SK-N-SH treated with all-trans-retinoic acid at 6 μM for 48 hours (cell line): Measurements from ENCODE around the gene DLG2.
A peak's percentile ranks its signal among the peaks of the same experiment; 100 is the strongest.

Experiments
- ATAC-seq: fragments of 200-7000 bp; cut with Tn5 transposase; 3 replicates; pipeline ENCODE4 v1.9.1; 2020; ENCODE audit warnings: mild to moderate bottlenecking, moderate library complexity
- ARNTL ChIP-seq: fragments of 450-650 bp; formaldehyde crosslinking; IDR thresholded peaks from 2 replicates; pipeline ENCODE4 v1.5.0; 2020; ENCODE audit warnings: low read depth, mild to moderate bottlenecking, moderate library complexity, borderline replicate concordance
- BACH2 ChIP-seq: fragments of 250-450 bp; sonication (Bioruptor Pico); IDR thresholded peaks from 2 replicates; pipeline ENCODE4 v1.9.0; 2021; ENCODE audit warnings: mild to moderate bottlenecking, borderline replicate concordance
- CSDC2 ChIP-seq: fragments of 250-450 bp; sonication (Bioruptor Pico); IDR thresholded peaks from 2 replicates; pipeline ENCODE4 v1.5.0; 2020; ENCODE audit warnings: mild to moderate bottlenecking, moderate library complexity
- CSRNP3 ChIP-seq: fragments of 250-450 bp; sonication (Bioruptor Pico); IDR thresholded peaks from 2 replicates; pipeline ENCODE4 v1.5.1; 2021; ENCODE audit warnings: mild to moderate bottlenecking, moderate library complexity
- ESRRG ChIP-seq: fragments of 250-450 bp; sonication (Bioruptor Pico); IDR thresholded peaks from 2 replicates; pipeline ENCODE4 v1.6.1; 2021; ENCODE audit warnings: mild to moderate bottlenecking
- GLIS3 ChIP-seq: fragments of 250-450 bp; sonication (Bioruptor Pico); IDR thresholded peaks from 2 replicates; pipeline ENCODE4 v1.5.0; 2020; ENCODE audit warnings: mild to moderate bottlenecking, moderate library complexity
- ISL1 ChIP-seq: fragments of 250-450 bp; sonication (Bioruptor Pico); IDR thresholded peaks from 2 replicates; pipeline ENCODE4 v2.1.2; 2022; ENCODE audit warnings: mild to moderate bottlenecking, moderate library complexity
- OSR1 ChIP-seq: fragments of 250-450 bp; sonication (Bioruptor Pico); IDR thresholded peaks from 2 replicates; pipeline ENCODE4 v1.8.0; 2022; ENCODE audit warnings: moderate library complexity, mild to moderate bottlenecking, inconsistent platforms
- POU6F1 ChIP-seq: fragments of 250-450 bp; sonication (Bioruptor Pico); IDR thresholded peaks from 2 replicates; pipeline ENCODE4 v1.8.0; 2021; ENCODE audit warnings: low read depth, mild to moderate bottlenecking, moderate library complexity, borderline replicate concordance
- PPARA ChIP-seq: fragments of 250-450 bp; sonication (Bioruptor Pico); IDR thresholded peaks from 2 replicates; pipeline ENCODE4 v1.5.0; 2020; ENCODE audit warnings: mild to moderate bottlenecking, borderline replicate concordance
- RARB ChIP-seq: fragments of 250-450 bp; sonication (Bioruptor Pico); IDR thresholded peaks from 2 replicates; pipeline ENCODE4 v1.8.0; 2021; ENCODE audit warnings: mild to moderate bottlenecking, moderate library complexity
- SNAI2 ChIP-seq: fragments of 250-450 bp; sonication (Bioruptor Pico); IDR thresholded peaks from 2 replicates; pipeline ENCODE4 v1.5.0; 2020; ENCODE audit warnings: mild to moderate bottlenecking, moderate library complexity
- TCF4 ChIP-seq: fragments of 250-450 bp; sonication (Bioruptor Pico); IDR thresholded peaks from 2 replicates; pipeline ENCODE4 v1.8.0; 2021; ENCODE audit warnings: mild to moderate bottlenecking, moderate library complexity, borderline replicate concordance
- TOX ChIP-seq: fragments of 250-450 bp; sonication (Bioruptor Pico); IDR thresholded peaks from 2 replicates; pipeline ENCODE4 v1.8.0; 2021; ENCODE audit warnings: mild to moderate bottlenecking, moderate library complexity, borderline replicate concordance
- ZC3H10 ChIP-seq: fragments of 250-450 bp; sonication (Bioruptor Pico); IDR thresholded peaks from 2 replicates; pipeline ENCODE4 v1.5.1; 2021; ENCODE audit warnings: mild to moderate bottlenecking, moderate library complexity
- ZFP3 ChIP-seq: fragments of 250-450 bp; sonication (Bioruptor Pico); IDR thresholded peaks from 2 replicates; pipeline ENCODE4 v1.5.0; 2020; ENCODE audit warnings: mild to moderate bottlenecking, moderate library complexity
- ZFP30 ChIP-seq: fragments of 450-650 bp; formaldehyde crosslinking; IDR thresholded peaks from 2 replicates; pipeline ENCODE4 v1.5.0; 2022; ENCODE audit warnings: mild to moderate bottlenecking, moderate library complexity
- ZNF565 ChIP-seq: fragments of 450-650 bp; formaldehyde crosslinking; conservative IDR thresholded peaks from 2 replicates; pipeline ENCODE4 v1.5.0; 2020; ENCODE audit warnings: low read depth, mild to moderate bottlenecking, moderate library complexity
- ZNF70 ChIP-seq: fragments of 450-650 bp; formaldehyde crosslinking; IDR thresholded peaks from 2 replicates; pipeline ENCODE4 v1.5.0; 2020; ENCODE audit warnings: mild to moderate bottlenecking, moderate library complexity
- ZNF8 ChIP-seq: fragments of 450-650 bp; formaldehyde crosslinking; IDR thresholded peaks from 2 replicates; pipeline ENCODE4 v1.5.0; 2020; ENCODE audit warnings: mild to moderate bottlenecking, moderate library complexity
- TF ChIP-seq, protein P1 (sequence below): fragments of 250-450 bp; sonication (Bioruptor Pico); IDR thresholded peaks from 2 replicates; pipeline ENCODE4 v1.5.1; 2020; ENCODE audit warnings: low read depth, mild to moderate bottlenecking, moderate library complexity
- TF ChIP-seq, protein P2 (sequence below): fragments of 250-450 bp; sonication (Bioruptor Pico); IDR thresholded peaks from 2 replicates; pipeline ENCODE4 v1.5.0; 2020; ENCODE audit warnings: mild to moderate bottlenecking, moderate library complexity
- TF ChIP-seq, protein P3 (sequence below): fragments of 250-450 bp; sonication (Bioruptor Pico); IDR thresholded peaks from 2 replicates; pipeline ENCODE4 v1.8.0; 2020; ENCODE audit warnings: mild to moderate bottlenecking, moderate library complexity, borderline replicate concordance

Gene DLG2

DNA sequence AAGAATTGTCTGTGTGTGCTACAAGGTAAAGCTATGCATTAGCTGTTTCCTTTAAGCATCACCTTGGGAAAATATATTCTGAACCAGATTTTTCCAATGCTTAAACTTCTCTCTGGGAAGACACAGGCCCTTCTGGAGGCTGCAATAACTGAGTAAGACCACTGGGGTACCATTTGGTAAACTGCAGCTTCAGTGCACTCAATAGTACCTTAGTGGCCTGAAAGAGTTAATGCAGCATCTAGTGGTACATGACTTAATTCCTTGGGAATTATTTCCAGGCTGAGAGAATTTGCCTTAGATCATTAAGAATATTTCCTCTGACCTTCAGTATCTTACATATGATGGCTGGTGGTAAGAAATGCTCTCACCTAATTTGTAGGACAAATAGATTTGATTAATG is 727.4 kb downstream of the DLG2 start:
- TF ChIP-seq ZC3H10 (CRISPR knock-in tag) (no peak), PPARA (CRISPR knock-in tag) (no peak), RARB (no peak), ZFP3 (CRISPR knock-in tag) (no peak), ISL1 (CRISPR knock-in tag) (no peak), OSR1 (CRISPR knock-in tag) (no peak), SNAI2 (no peak), TCF4 (CRISPR knock-in tag) (no peak), POU6F1 (CRISPR knock-in tag) (no peak), TOX (CRISPR knock-in tag) (no peak), ZNF70 (CRISPR knock-in tag) (no peak), CSRNP3 (CRISPR knock-in tag) (no peak), ESRRG (CRISPR knock-in tag) (no peak)
- TF ChIP-seq, protein P1, sequence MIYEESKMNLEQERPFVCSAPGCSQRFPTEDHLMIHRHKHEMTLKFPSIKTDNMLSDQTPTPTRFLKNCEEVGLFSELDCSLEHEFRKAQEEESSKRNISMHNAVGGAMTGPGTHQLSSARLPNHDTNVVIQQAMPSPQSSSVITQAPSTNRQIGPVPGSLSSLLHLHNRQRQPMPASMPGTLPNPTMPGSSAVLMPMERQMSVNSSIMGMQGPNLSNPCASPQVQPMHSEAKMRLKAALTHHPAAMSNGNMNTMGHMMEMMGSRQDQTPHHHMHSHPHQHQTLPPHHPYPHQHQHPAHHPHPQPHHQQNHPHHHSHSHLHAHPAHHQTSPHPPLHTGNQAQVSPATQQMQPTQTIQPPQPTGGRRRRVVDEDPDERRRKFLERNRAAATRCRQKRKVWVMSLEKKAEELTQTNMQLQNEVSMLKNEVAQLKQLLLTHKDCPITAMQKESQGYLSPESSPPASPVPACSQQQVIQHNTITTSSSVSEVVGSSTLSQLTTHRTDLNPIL = no peak
- TF ChIP-seq, protein P2, sequence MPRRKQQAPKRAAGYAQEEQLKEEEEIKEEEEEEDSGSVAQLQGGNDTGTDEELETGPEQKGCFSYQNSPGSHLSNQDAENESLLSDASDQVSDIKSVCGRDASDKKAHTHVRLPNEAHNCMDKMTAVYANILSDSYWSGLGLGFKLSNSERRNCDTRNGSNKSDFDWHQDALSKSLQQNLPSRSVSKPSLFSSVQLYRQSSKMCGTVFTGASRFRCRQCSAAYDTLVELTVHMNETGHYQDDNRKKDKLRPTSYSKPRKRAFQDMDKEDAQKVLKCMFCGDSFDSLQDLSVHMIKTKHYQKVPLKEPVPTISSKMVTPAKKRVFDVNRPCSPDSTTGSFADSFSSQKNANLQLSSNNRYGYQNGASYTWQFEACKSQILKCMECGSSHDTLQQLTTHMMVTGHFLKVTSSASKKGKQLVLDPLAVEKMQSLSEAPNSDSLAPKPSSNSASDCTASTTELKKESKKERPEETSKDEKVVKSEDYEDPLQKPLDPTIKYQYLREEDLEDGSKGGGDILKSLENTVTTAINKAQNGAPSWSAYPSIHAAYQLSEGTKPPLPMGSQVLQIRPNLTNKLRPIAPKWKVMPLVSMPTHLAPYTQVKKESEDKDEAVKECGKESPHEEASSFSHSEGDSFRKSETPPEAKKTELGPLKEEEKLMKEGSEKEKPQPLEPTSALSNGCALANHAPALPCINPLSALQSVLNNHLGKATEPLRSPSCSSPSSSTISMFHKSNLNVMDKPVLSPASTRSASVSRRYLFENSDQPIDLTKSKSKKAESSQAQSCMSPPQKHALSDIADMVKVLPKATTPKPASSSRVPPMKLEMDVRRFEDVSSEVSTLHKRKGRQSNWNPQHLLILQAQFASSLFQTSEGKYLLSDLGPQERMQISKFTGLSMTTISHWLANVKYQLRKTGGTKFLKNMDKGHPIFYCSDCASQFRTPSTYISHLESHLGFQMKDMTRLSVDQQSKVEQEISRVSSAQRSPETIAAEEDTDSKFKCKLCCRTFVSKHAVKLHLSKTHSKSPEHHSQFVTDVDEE (CRISPR knock-in tag) = no peak
- peak; percentile 61; the same call in 2 of the 3 replicates for ATAC-seq

- ATAC-seq = no peak
- TF ChIP-seq SNAI2 = no peak
- no peak for TF ChIP-seq ZNF8 (CRISPR knock-in tag)
- TF ChIP-seq ARNTL (CRISPR knock-in tag) = no peak
- no peak for TF ChIP-seq ZNF565 (CRISPR knock-in tag)
- TF ChIP-seq, protein P1 = no peak
- TF ChIP-seq CSRNP3 (CRISPR knock-in tag) = no peak
- no peak for TF ChIP-seq TCF4 (CRISPR knock-in tag)
- TF ChIP-seq CSDC2 (CRISPR knock-in tag) = no peak
- no peak for TF ChIP-seq BACH2 (CRISPR knock-in tag)
- TF ChIP-seq ZFP30 (CRISPR knock-in tag) = no peak
- no peak for TF ChIP-seq OSR1 (CRISPR knock-in tag)
- TF ChIP-seq RARB = no peak
- no peak for TF ChIP-seq ZFP3 (CRISPR knock-in tag)
- no peak for TF ChIP-seq GLIS3 (CRISPR knock-in tag)
- TF ChIP-seq, protein P3, sequence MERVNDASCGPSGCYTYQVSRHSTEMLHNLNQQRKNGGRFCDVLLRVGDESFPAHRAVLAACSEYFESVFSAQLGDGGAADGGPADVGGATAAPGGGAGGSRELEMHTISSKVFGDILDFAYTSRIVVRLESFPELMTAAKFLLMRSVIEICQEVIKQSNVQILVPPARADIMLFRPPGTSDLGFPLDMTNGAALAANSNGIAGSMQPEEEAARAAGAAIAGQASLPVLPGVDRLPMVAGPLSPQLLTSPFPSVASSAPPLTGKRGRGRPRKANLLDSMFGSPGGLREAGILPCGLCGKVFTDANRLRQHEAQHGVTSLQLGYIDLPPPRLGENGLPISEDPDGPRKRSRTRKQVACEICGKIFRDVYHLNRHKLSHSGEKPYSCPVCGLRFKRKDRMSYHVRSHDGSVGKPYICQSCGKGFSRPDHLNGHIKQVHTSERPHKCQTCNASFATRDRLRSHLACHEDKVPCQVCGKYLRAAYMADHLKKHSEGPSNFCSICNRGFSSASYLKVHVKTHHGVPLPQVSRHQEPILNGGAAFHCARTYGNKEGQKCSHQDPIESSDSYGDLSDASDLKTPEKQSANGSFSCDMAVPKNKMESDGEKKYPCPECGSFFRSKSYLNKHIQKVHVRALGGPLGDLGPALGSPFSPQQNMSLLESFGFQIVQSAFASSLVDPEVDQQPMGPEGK (CRISPR knock-in tag) = no peak
- TF ChIP-seq ZNF70 (CRISPR knock-in tag) = no peak
- TF ChIP-seq ESRRG (CRISPR knock-in tag) = no peak
- no peak for TF ChIP-seq POU6F1 (CRISPR knock-in tag)
- TF ChIP-seq ISL1 (CRISPR knock-in tag) = no peak
These were observed 728.0 kb downstream of the DLG2 start for GRCh38 chr11:84899134-84899533.
